Kidney epithelial cell (primary cell): Measurements from ENCODE around the gene SIK3. TPM values are rescaled to one million over a fixed set of nuclear protein-coding genes. Genes with fewer than 3 reads are reported as not detected.

Experiments
- DNase-seq: peaks from one replicate; pipeline ENCODE4 v3.0.0-alpha.2; 2010; ENCODE audit warnings: low read depth
- H3K27me3 ChIP-seq: 2 replicates; pipeline ENCODE4 v1.6.0; 2011; ENCODE audit warnings: low read length; ENCODE audit not compliant: control insufficient read depth, insufficient read depth
- H3K36me3 ChIP-seq: 2 replicates; pipeline ENCODE4 v1.5.1; 2011; ENCODE audit warnings: low read length; ENCODE audit not compliant: control insufficient read depth, insufficient read depth
- H3K4me3 ChIP-seq: 2 replicates; pipeline ENCODE4 v1.5.1; 2011; ENCODE audit warnings: low read depth, mild to moderate bottlenecking, control low read depth, low read length
- CTCF ChIP-seq: IDR thresholded peaks from 2 replicates; pipeline ENCODE4 v1.5.1; 2011; ENCODE audit warnings: mild to moderate bottlenecking, moderate library complexity, low read length, control low read depth, inconsistent platforms; ENCODE audit not compliant: insufficient read depth, poor library complexity, severe bottlenecking
- total RNA-seq: library from RNA; depleted of rRNA; stranded (reverse); fragments of >200 nt; gene quantifications from 2 replicates; pipeline ENCODE4 v1.2.3, GENCODE V29; 2015

SIK3 gene
- total RNA-seq, 1 donor from 2014 or later, result 12.9 TPM

- no peak for DNase-seq
- Histone ChIP-seq H3K36me3 (no peaks in the 10 kb centered on the region), H3K4me3 (no peak overlapping the region), H3K27me3 (no peaks in the 10 kb centered on the region)
- TF ChIP-seq CTCF, result no peak
Measured at GRCh38 chr11:116893437-116893836, 204.8 kb downstream of the SIK3 start.

- DNase-seq, result no peak
- Histone ChIP-seq H3K27me3 (no peaks in the 10 kb centered on the region), H3K4me3 (no peak overlapping the region), H3K36me3 (no peaks in the 10 kb centered on the region)
- no peak for TF ChIP-seq CTCF
Measured at GRCh38 chr11:116892374-116892773, 205.9 kb downstream of the SIK3 start.

GRCh38 chr11:116891746-116892145 is 206.5 kb downstream of the SIK3 start:
- H3K36me3 ChIP-seq, result no peaks in the 10 kb centered on the region
- TF ChIP-seq CTCF, result no peak
- H3K4me3 ChIP-seq, result no peak overlapping the region
- no peaks in the 10 kb centered on the region for H3K27me3 ChIP-seq
- DNase-seq, result no peak

GRCh38 chr11:116890607-116891006 is 207.6 kb downstream of the SIK3 start:
- no peak for TF ChIP-seq CTCF
- Histone ChIP-seq H3K27me3 (no peaks in the 10 kb centered on the region), H3K4me3 (no peak overlapping the region), H3K36me3 (no peaks in the 10 kb centered on the region)
- no peak for DNase-seq

GRCh38 chr11:116890193-116890592 is 208.0 kb downstream of the SIK3 start:
- no peak for TF ChIP-seq CTCF
- no peaks in the 10 kb centered on the region for H3K36me3 ChIP-seq
- no peak overlapping the region for H3K4me3 ChIP-seq
- H3K27me3 ChIP-seq, result no peaks in the 10 kb centered on the region
- DNase-seq, result no peak

- peak; percentile 26 for DNase-seq
- Histone ChIP-seq H3K27me3 (no peaks in the 10 kb centered on the region), H3K36me3 (no peaks in the 10 kb centered on the region), H3K4me3 (no peak overlapping the region)
- no peak for TF ChIP-seq CTCF
Measured at GRCh38 chr11:116888884-116889549, 209.2 kb downstream of the SIK3 start.
